Astrocyte (in vitro differentiated cells and primary cell): Measurements from ENCODE around the gene TBKBP1. TPM values are rescaled to one million over a fixed set of nuclear protein-coding genes. Genes with fewer than 3 reads are reported as not detected.

Experiments
- DNase-seq: peaks from one replicate; pipeline ENCODE4 v3.0.0-alpha.2; 2010; ENCODE audit warnings: low read depth
- FAIRE-seq: peaks from 2 replicates; lab custom pipeline; 2011; peaks lifted over from hg19 to GRCh38; lab: Jason Lieb, UNC
- H2AFZ ChIP-seq: 2 replicates; pipeline ENCODE4 v1.6.0; 2012; ENCODE audit warnings: low read depth, low read length, inconsistent platforms
- H3K27ac ChIP-seq: 2 replicates; pipeline ENCODE4 v1.5.1; 2011; ENCODE audit warnings: low read depth, low read length, inconsistent platforms
- H3K27me3 ChIP-seq: 2 replicates; pipeline ENCODE4 v1.6.0; 2011; ENCODE audit warnings: low read length, inconsistent platforms; ENCODE audit not compliant: insufficient read depth
- H3K36me3 ChIP-seq: 2 replicates; pipeline ENCODE4 v1.5.1; 2011; ENCODE audit warnings: low read length, inconsistent platforms; ENCODE audit not compliant: insufficient read depth
- H3K4me1 ChIP-seq: 2 replicates; pipeline ENCODE4 v1.5.1; 2011; ENCODE audit warnings: low read length, inconsistent platforms; ENCODE audit not compliant: insufficient read depth
- H3K4me2 ChIP-seq: 2 replicates; pipeline ENCODE4 v1.6.0; 2012; ENCODE audit warnings: low read length, inconsistent platforms
- H3K4me3 ChIP-seq: 2 replicates; pipeline ENCODE4 v1.5.1; 2011; ENCODE audit warnings: low read depth, mild to moderate bottlenecking, low read length, inconsistent platforms; ENCODE audit not compliant: insufficient read depth
- H3K79me2 ChIP-seq: 2 replicates; pipeline ENCODE4 v1.6.0; 2012; ENCODE audit warnings: mild to moderate bottlenecking, low read length, inconsistent platforms; ENCODE audit not compliant: insufficient read depth
- H3K9ac ChIP-seq: 2 replicates; pipeline ENCODE4 v1.6.0; 2012; ENCODE audit warnings: mild to moderate bottlenecking, low read length, inconsistent platforms
- H3K9me3 ChIP-seq: 2 replicates; pipeline ENCODE4 v1.5.1; 2012; ENCODE audit warnings: low read depth, mild to moderate bottlenecking, low read length, inconsistent platforms; ENCODE audit not compliant: insufficient read depth
- H4K20me1 ChIP-seq: 2 replicates; pipeline ENCODE4 v1.6.0; 2012; ENCODE audit warnings: low read length, inconsistent platforms; ENCODE audit not compliant: insufficient read depth
- H3K27ac Mint-ChIP-seq: one replicate; pipeline ENCODE4 v1.8.0; 2021; ENCODE audit warnings: mild to moderate bottlenecking, mixed read lengths; ENCODE audit not compliant: unreplicated experiment
- H3K27me3 Mint-ChIP-seq: one replicate; pipeline ENCODE4 v1.8.0; 2021; ENCODE audit warnings: low read depth, mixed read lengths; ENCODE audit not compliant: unreplicated experiment
- H3K36me3 Mint-ChIP-seq: one replicate; pipeline ENCODE4 v1.8.0; 2021; ENCODE audit warnings: low read depth, mixed read lengths; ENCODE audit not compliant: unreplicated experiment
- H3K4me1 Mint-ChIP-seq: one replicate; pipeline ENCODE4 v1.8.0; 2021; ENCODE audit warnings: low read depth, mixed read lengths; ENCODE audit not compliant: unreplicated experiment
- H3K4me3 Mint-ChIP-seq: one replicate; pipeline ENCODE4 v1.8.0; 2021; ENCODE audit warnings: mild to moderate bottlenecking, moderate library complexity, mixed read lengths; ENCODE audit not compliant: unreplicated experiment
- H3K9me3 Mint-ChIP-seq: one replicate; pipeline ENCODE4 v1.8.0; 2021; ENCODE audit warnings: mild to moderate bottlenecking, mixed read lengths; ENCODE audit not compliant: unreplicated experiment
- CTCF ChIP-seq: IDR thresholded peaks from 2 replicates; pipeline ENCODE4 v1.5.1; 2011; ENCODE audit warnings: low read depth, mild to moderate bottlenecking, inconsistent platforms, low read length, moderate library complexity; ENCODE audit not compliant: insufficient read depth
- EZH2 ChIP-seq: IDR thresholded peaks from 2 replicates; pipeline ENCODE4 v1.6.1; 2012; ENCODE audit warnings: mild to moderate bottlenecking, low read length, inconsistent platforms; ENCODE audit not compliant: insufficient read depth
- total RNA-seq: library from RNA; stranded (reverse); gene quantifications from 2 replicates; pipeline ENCODE4 v1.2.1, GENCODE V29; 2021

Gene TBKBP1
- total RNA-seq, 1 donor from 2014 or later: 26.7 TPM

DNA sequence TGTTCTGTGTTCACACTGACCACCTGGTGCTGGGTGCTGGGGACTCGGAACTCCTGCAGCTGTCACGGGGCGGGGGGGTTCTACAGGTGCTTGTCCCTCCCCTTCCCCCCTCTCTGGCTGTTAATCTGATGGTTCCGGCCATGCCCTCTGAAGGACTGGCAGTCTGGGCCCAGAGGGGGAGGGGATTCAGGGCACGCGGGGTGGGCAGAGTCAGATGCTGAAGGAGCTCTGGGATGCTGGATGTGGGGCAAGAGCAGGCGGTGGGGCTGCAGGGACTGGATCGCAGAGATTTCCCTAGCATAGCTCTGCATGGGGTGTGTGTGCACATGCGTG is 33.7 kb downstream of the TBKBP1 start:
- Mint-ChIP-seq H3K36me3 (no peaks in the 10 kb centered on the region), H3K9me3 (no peaks in the 10 kb centered on the region), H3K4me3 (no peak overlapping the region), H3K27ac (no peak overlapping the region), H3K27me3 (peaks cover 80% of the 10 kb centered on the region), H3K4me1 (peaks cover 7% of the 10 kb centered on the region)
- no peak for FAIRE-seq
- H3K9ac ChIP-seq: no peak overlapping the region
- no peak overlapping the region for H3K27ac ChIP-seq
- peaks cover 17% of the 10 kb centered on the region for H4K20me1 ChIP-seq
- no peak for DNase-seq
- H3K36me3 ChIP-seq: no peaks in the 10 kb centered on the region
- H3K4me1 ChIP-seq: no peaks in the 10 kb centered on the region
- no peak overlapping the region for H3K4me2 ChIP-seq
- no peaks in the 10 kb centered on the region for H3K9me3 ChIP-seq
- no peaks in the 10 kb centered on the region for H3K79me2 ChIP-seq
- no peak for TF ChIP-seq EZH2
- peaks cover 75% of the 10 kb centered on the region for H3K27me3 ChIP-seq
- H3K4me3 ChIP-seq: no peak overlapping the region
- H2AFZ ChIP-seq: no peak overlapping the region

GRCh38 chr17:47728214-47728877 is 34.4 kb downstream of the TBKBP1 start:
- FAIRE-seq: no peak
- no peaks in the 10 kb centered on the region for H3K9me3 Mint-ChIP-seq

GRCh38 chr17:47729476-47729875 is 35.5 kb downstream of the TBKBP1 start:
- no peak overlapping the region for H3K27ac ChIP-seq
- Mint-ChIP-seq H3K27me3 (peaks cover 79% of the 10 kb centered on the region), H3K9me3 (no peaks in the 10 kb centered on the region), H3K27ac (no peak overlapping the region), H3K4me1 (peaks cover 7% of the 10 kb centered on the region), H3K4me3 (no peak overlapping the region), H3K36me3 (peaks cover 2% of the 10 kb centered on the region)
- H3K4me1 ChIP-seq: no peaks in the 10 kb centered on the region
- H2AFZ ChIP-seq: no peak overlapping the region
- H4K20me1 ChIP-seq: peaks cover 21% of the 10 kb centered on the region
- H3K4me3 ChIP-seq: no peak overlapping the region
- no peak for TF ChIP-seq CTCF
- no peak for TF ChIP-seq EZH2
- H3K36me3 ChIP-seq: no peaks in the 10 kb centered on the region
- H3K79me2 ChIP-seq: no peaks in the 10 kb centered on the region
- H3K27me3 ChIP-seq: peaks cover 75% of the 10 kb centered on the region
- FAIRE-seq (no peak), DNase-seq (no peak)
- H3K9me3 ChIP-seq: no peaks in the 10 kb centered on the region
- H3K4me2 ChIP-seq: no peak overlapping the region
- no peak overlapping the region for H3K9ac ChIP-seq

More at GRCh38 chr17:47728214-47728877, 34.4 kb downstream of the TBKBP1 start:
- no peak for DNase-seq
- H3K9ac ChIP-seq: no peak overlapping the region
- peaks cover 17% of the 10 kb centered on the region for H4K20me1 ChIP-seq
- H3K27ac Mint-ChIP-seq: no peak overlapping the region
- no peak overlapping the region for H3K4me2 ChIP-seq
- no peak overlapping the region for H3K4me3 ChIP-seq
- H3K4me1 ChIP-seq: no peaks in the 10 kb centered on the region
- no peak overlapping the region for H3K27ac ChIP-seq
- H3K79me2 ChIP-seq: no peaks in the 10 kb centered on the region
- H2AFZ ChIP-seq: no peak overlapping the region
- peaks cover 7% of the 10 kb centered on the region for H3K4me1 Mint-ChIP-seq
- no peak overlapping the region for H3K4me3 Mint-ChIP-seq
- H3K9me3 ChIP-seq: no peaks in the 10 kb centered on the region
- H3K27me3 Mint-ChIP-seq: peaks cover 81% of the 10 kb centered on the region
- H3K36me3 ChIP-seq: no peaks in the 10 kb centered on the region
- no peak for TF ChIP-seq EZH2
- H3K36me3 Mint-ChIP-seq: no peaks in the 10 kb centered on the region
- H3K27me3 ChIP-seq: peaks cover 75% of the 10 kb centered on the region
